Mesenchymal stem cell (in vitro differentiated cells and primary cell): ENCODE measurements around the gene XPR1.

ENCODE experiments used
- DNase-seq: peaks from one replicate; pipeline ENCODE4 v3.0.0-alpha.2; 2013
- H2AFZ ChIP-seq: one replicate; pipeline ENCODE4 v1.6.1; 2013; ENCODE audit warnings: low read depth, mild to moderate bottlenecking, control low read depth, inconsistent platforms, low read length, moderate library complexity
- H2AK5ac ChIP-seq: 2 replicates; pipeline ENCODE4 v1.6.1; 2013; ENCODE audit warnings: low read length, moderate library complexity, mild to moderate bottlenecking, inconsistent platforms; ENCODE audit not compliant: severe bottlenecking
- H2BK120ac ChIP-seq: one replicate; pipeline ENCODE4 v1.6.1; 2013; ENCODE audit warnings: low read depth, mild to moderate bottlenecking, inconsistent platforms, low read length, moderate library complexity
- H2BK12ac ChIP-seq, 2 experiments: one replicate each; pipeline ENCODE4 v1.6.1; 2013; ENCODE audit warnings: inconsistent platforms in 2 of 2, low read length in 2 of 2, mild to moderate bottlenecking in 2 of 2, moderate library complexity in 2 of 2, control low read depth in 1 of 2
- H2BK15ac ChIP-seq: one replicate; pipeline ENCODE4 v1.6.1; 2013; ENCODE audit warnings: mild to moderate bottlenecking, low read depth, inconsistent platforms; ENCODE audit not compliant: poor library complexity, severe bottlenecking
- H2BK5ac ChIP-seq: 2 replicates; pipeline ENCODE4 v1.6.1; 2013; ENCODE audit warnings: low read depth, mild to moderate bottlenecking, low read length, control low read depth, inconsistent platforms; ENCODE audit not compliant: poor library complexity, severe bottlenecking
- H3K14ac ChIP-seq, 2 experiments: one replicate each; pipeline ENCODE4 v1.6.1; 2013; ENCODE audit warnings: inconsistent platforms in 2 of 2, low read length in 2 of 2, control low read depth in 1 of 2, mild to moderate bottlenecking in 1 of 2, moderate library complexity in 1 of 2
- H3K18ac ChIP-seq, 2 experiments: one replicate each; pipeline ENCODE4 v1.6.1; 2013; ENCODE audit warnings: inconsistent platforms in 2 of 2, low read length in 2 of 2, control low read depth in 1 of 2, low read depth in 1 of 2, mild to moderate bottlenecking in 1 of 2
- H3K23ac ChIP-seq, 2 experiments: one replicate each; pipeline ENCODE4 v1.6.1; 2013; ENCODE audit warnings: inconsistent platforms in 2 of 2, low read length in 2 of 2, mild to moderate bottlenecking in 2 of 2, moderate library complexity in 2 of 2, control low read depth in 1 of 2
- H3K27ac ChIP-seq: 2 replicates; pipeline ENCODE4 v1.5.1; 2013; ENCODE audit warnings: mild to moderate bottlenecking, moderate library complexity, low read length, control low read depth, inconsistent platforms; ENCODE audit not compliant: poor library complexity, severe bottlenecking
- H3K27me3 ChIP-seq, 2 experiments: 2 replicates each; pipeline versions ENCODE4 v1.6.1 to v1.7.0; 2013; ENCODE audit warnings: low read length in 2 of 2, mild to moderate bottlenecking in 2 of 2, moderate library complexity in 2 of 2, control low read depth in 1 of 2, inconsistent platforms in 1 of 2; ENCODE audit not compliant: control insufficient read depth in 1 of 2, insufficient read depth in 1 of 2
- H3K36me3 ChIP-seq, 2 experiments: 2 replicates each; pipeline versions ENCODE4 v1.6.1 to v1.7.0; 2013; ENCODE audit warnings: low read length in 2 of 2, control low read depth in 1 of 2, inconsistent platforms in 1 of 2, low read depth in 1 of 2, mild to moderate bottlenecking in 1 of 2; ENCODE audit not compliant: insufficient read depth in 2 of 2, control insufficient read depth in 1 of 2
- H3K4ac ChIP-seq, 2 experiments: one replicate each; pipeline ENCODE4 v1.6.1; 2013; ENCODE audit warnings: inconsistent platforms in 2 of 2, low read length in 2 of 2, mild to moderate bottlenecking in 2 of 2, moderate library complexity in 2 of 2, control low read depth in 1 of 2, low read depth in 1 of 2
- H3K4me1 ChIP-seq: 2 replicates; pipeline ENCODE4 v1.6.1; 2013; ENCODE audit warnings: low read depth, low read length, control low read depth; ENCODE audit not compliant: control insufficient read depth, insufficient read depth
- H3K4me2 ChIP-seq: 2 replicates; pipeline ENCODE4 v1.6.1; 2013; ENCODE audit warnings: low read length, mild to moderate bottlenecking, inconsistent platforms; ENCODE audit not compliant: poor library complexity, severe bottlenecking
- H3K4me3 ChIP-seq, 2 experiments: 2 replicates each; pipeline versions ENCODE4 v1.5.1 to v1.7.0; 2013; ENCODE audit warnings: low read length in 2 of 2, mild to moderate bottlenecking in 2 of 2, control low read depth in 1 of 2, low read depth in 1 of 2; ENCODE audit not compliant: insufficient read depth in 1 of 2
- H3K79me1 ChIP-seq: replicated peaks from 2 replicates; pipeline ENCODE4 v1.6.1; 2013; ENCODE audit warnings: mild to moderate bottlenecking, control low read depth, low read length, inconsistent platforms; ENCODE audit not compliant: poor library complexity, severe bottlenecking
- H3K9ac ChIP-seq: 2 replicates; pipeline ENCODE4 v1.7.0; 2013; ENCODE audit warnings: mild to moderate bottlenecking, low read length, moderate library complexity
- H3K9me3 ChIP-seq: 2 replicates; pipeline ENCODE4 v1.7.0; 2013; ENCODE audit warnings: mild to moderate bottlenecking, low read length; ENCODE audit not compliant: control insufficient read depth
- H4K8ac ChIP-seq: one replicate; pipeline ENCODE4 v1.6.1; 2013; ENCODE audit warnings: inconsistent platforms, mild to moderate bottlenecking, low read length, moderate library complexity
- H4K91ac ChIP-seq: one replicate; pipeline ENCODE4 v1.6.1; 2013; ENCODE audit warnings: mild to moderate bottlenecking, low read length, inconsistent platforms
- WGBS: methylation state at CpG from one replicate; pipeline ENCODE4 v1.1.7; 2013; ENCODE audit warnings: mixed read lengths; 5-methylcytosine and 5-hydroxymethylcytosine counted together

Gene XPR1

DNA sequence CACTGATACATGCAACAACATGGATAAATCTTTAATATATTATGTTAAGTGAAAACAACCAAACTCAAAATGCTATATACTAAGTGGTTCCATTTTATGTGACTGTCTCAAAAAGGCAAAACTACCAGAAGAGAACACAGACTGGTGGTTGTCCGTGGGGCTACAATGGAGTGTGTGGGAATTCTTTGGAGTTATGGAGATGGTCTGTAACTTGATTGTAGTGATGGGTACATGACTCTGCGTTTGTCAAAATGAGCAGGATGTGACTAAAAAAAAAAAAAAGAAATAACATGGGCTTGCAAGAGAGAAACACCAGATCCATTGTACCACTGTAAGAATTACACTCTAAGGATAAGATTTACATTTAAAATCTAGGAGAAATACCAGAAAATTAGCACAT is 228.7 kb downstream of the XPR1 start:
- Histone ChIP-seq H3K4ac (no peak overlapping the region), H3K4me2 (no peak overlapping the region), H3K27ac (no peak overlapping the region), H2BK5ac (no peak overlapping the region), H3K23ac (no peak overlapping the region), H3K27me3 (no peaks in the 10 kb centered on the region), H2BK120ac (no peak overlapping the region), H3K4me3 (no peak overlapping the region), H2AFZ (no peak overlapping the region), H3K36me3 (peaks cover 0 to 15% of the 10 kb centered on the region in 2 experiments), H3K18ac (no peak overlapping the region), H4K91ac (no peak overlapping the region), H2AK5ac (no peak overlapping the region), H3K79me1 (no peaks in the 10 kb centered on the region), H3K9me3 (no peaks in the 10 kb centered on the region), H3K14ac (no peak overlapping the region), H3K4me1 (no peaks in the 10 kb centered on the region), H2BK15ac (no peak overlapping the region), H4K8ac (no peak overlapping the region), H2BK12ac (no peak overlapping the region), H3K9ac (no peak overlapping the region)
- no peak for DNase-seq
- WGBS = 64% methylated on average over 2 of the region's 2 CpGs

DNA sequence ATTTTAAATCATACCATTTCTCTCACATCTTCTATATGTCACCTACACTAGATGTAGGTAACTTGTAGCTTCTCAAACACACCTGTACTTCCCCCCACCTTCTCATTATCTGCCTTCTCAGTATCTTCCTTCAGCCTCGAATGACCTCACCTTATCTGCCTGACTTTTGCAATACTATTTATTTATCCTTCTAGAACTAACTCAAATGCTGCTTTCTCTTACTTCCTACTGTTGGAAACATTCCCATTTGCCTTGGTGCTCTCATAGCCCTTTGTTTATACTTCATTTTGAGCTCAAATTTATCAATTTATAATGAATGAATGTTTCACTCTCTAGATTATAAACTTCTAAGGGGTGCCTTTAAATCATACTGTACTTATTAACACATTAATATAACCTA is 230.5 kb downstream of the XPR1 start:
- no peak overlapping the region for H3K4me3 ChIP-seq
- H2BK5ac ChIP-seq = no peak overlapping the region
- no peak overlapping the region for H4K8ac ChIP-seq
- H3K27me3 ChIP-seq = no peaks in the 10 kb centered on the region
- WGBS = 65% methylated on average over 1 of the region's 1 CpG
- H3K23ac ChIP-seq = no peak overlapping the region
- peaks cover 0 to 15% of the 10 kb centered on the region in 2 experiments for H3K36me3 ChIP-seq
- no peak overlapping the region for H3K27ac ChIP-seq
- H2AFZ ChIP-seq = no peak overlapping the region
- H3K4me2 ChIP-seq = no peak overlapping the region
- no peaks in the 10 kb centered on the region for H3K79me1 ChIP-seq
- no peak for DNase-seq
- H3K14ac ChIP-seq = no peak overlapping the region
- H3K9ac ChIP-seq = no peak overlapping the region
- H3K4ac ChIP-seq = no peak overlapping the region
- no peak overlapping the region for H2BK120ac ChIP-seq
- H3K9me3 ChIP-seq = no peaks in the 10 kb centered on the region
- no peak overlapping the region for H2BK15ac ChIP-seq
- no peak overlapping the region for H4K91ac ChIP-seq
- H3K18ac ChIP-seq = no peak overlapping the region
- no peak overlapping the region for H2BK12ac ChIP-seq
- no peaks in the 10 kb centered on the region for H3K4me1 ChIP-seq
- H2AK5ac ChIP-seq = no peak overlapping the region

- H3K23ac ChIP-seq = no peak overlapping the region
- H4K8ac ChIP-seq = no peak overlapping the region
- H3K18ac ChIP-seq = no peak overlapping the region
- H2BK5ac ChIP-seq = no peak overlapping the region
- H3K27ac ChIP-seq = no peak overlapping the region
- peak overlapping the region; percentile 26 for H3K9ac ChIP-seq
- H2BK15ac ChIP-seq = no peak overlapping the region
- H3K4me1 ChIP-seq = no peaks in the 10 kb centered on the region
- H4K91ac ChIP-seq = no peak overlapping the region
- no peak overlapping the region for H3K4me3 ChIP-seq
- H3K79me1 ChIP-seq = no peaks in the 10 kb centered on the region
- no peak overlapping the region for H3K14ac ChIP-seq
- H3K36me3 ChIP-seq = peaks cover 0 to 15% of the 10 kb centered on the region in 2 experiments
- H2AFZ ChIP-seq = no peak overlapping the region
- peak; percentile 67 for DNase-seq
- 0% methylated on average over 2 of the region's 6 CpGs for WGBS
- H3K4me2 ChIP-seq = no peak overlapping the region
- no peaks in the 10 kb centered on the region for H3K9me3 ChIP-seq
- no peak overlapping the region for H2AK5ac ChIP-seq
- H3K4ac ChIP-seq = no peak overlapping the region
- no peak overlapping the region for H2BK12ac ChIP-seq
- no peak overlapping the region for H2BK120ac ChIP-seq
- H3K27me3 ChIP-seq = no peaks in the 10 kb centered on the region
Observed at GRCh38 chr1:180863158-180863775, 231.4 kb downstream of the XPR1 start.

DNA sequence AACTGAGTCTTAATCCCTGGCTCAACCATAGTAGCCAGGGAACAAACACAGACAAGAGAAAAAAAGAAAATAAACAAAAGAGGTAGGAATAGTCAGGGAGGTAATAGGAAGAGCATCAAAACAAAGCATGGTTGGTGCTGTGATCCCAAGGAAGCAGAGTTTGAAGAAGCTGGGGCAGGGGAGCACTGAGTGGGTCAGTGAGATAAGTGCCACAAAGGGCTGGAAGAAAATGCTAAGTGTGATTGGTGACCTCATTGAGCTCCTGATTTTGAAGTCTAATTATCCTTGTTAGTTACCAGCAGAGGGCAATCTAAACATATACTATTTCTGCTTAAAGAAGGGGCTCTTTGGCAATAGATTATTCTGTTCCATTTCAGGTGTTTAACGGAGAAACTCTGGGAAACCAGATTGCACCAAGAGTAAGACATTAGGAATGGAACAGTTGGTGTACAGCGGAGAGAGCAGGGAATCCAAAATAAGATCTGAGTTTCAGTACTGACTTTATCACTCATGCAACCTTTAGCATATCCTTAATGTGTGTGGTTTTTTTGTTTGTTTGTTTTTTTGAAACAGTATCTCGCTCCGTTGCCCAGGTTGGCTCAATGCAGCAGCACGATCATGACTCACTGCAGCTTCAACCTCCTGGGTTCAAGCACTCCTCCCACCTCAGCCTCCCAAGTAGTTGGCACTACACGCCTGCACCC is 250.1 kb downstream of the XPR1 start:
- WGBS = 42% methylated on average over 5 of the region's 6 CpGs
- H3K23ac ChIP-seq = no peak overlapping the region
- H2BK5ac ChIP-seq = no peak overlapping the region
- H2AK5ac ChIP-seq = no peak overlapping the region
- no peak overlapping the region for H4K91ac ChIP-seq
- H3K18ac ChIP-seq = peak overlapping the region in 1 of 2 experiments; percentile 54
- peaks cover 0 to 37% of the 10 kb centered on the region in 2 experiments for H3K36me3 ChIP-seq
- no peak overlapping the region for H2BK120ac ChIP-seq
- H2AFZ ChIP-seq = no peak overlapping the region
- H3K27me3 ChIP-seq = no peaks in the 10 kb centered on the region
- no peak overlapping the region for H3K27ac ChIP-seq
- peaks cover 2% of the 10 kb centered on the region for H3K4me1 ChIP-seq
- H4K8ac ChIP-seq = no peak overlapping the region
- peak; percentile 68 for DNase-seq
- peaks cover 1% of the 10 kb centered on the region for H3K79me1 ChIP-seq
- H3K9ac ChIP-seq = peak overlapping the region; percentile 45
- H3K4ac ChIP-seq = no peak overlapping the region
- no peak overlapping the region for H3K14ac ChIP-seq
- no peak overlapping the region for H2BK12ac ChIP-seq
- H3K4me2 ChIP-seq = no peak overlapping the region
- no peak overlapping the region for H3K4me3 ChIP-seq
- no peaks in the 10 kb centered on the region for H3K9me3 ChIP-seq
- no peak overlapping the region for H2BK15ac ChIP-seq
